Aorta (tissue), 5 donors: Measurements from ENCODE around the gene SH3TC1. TPM values are rescaled to one million over a fixed set of nuclear protein-coding genes. Genes with fewer than 3 reads are reported as not detected.
A peak's percentile ranks its signal among the peaks of the same experiment; 100 is the strongest.

Source experiments
- ATAC-seq: fragments of 200-7000 bp; cut with Tn5 transposase; one replicate; pipeline ENCODE4 v1.9.1; 2022; ENCODE audit warnings: moderate library complexity; ENCODE audit not compliant: low FRiP score
- DNase-seq, 2 donors: peaks; one replicate each; pipeline ENCODE4 v3.0.0-alpha.2; 2020
- H3K27ac ChIP-seq, 2 donors: one replicate each; pipeline ENCODE4 v1.5.1; 2013; ENCODE audit warnings: low read length in 2 of 2, mild to moderate bottlenecking in 2 of 2, moderate library complexity in 2 of 2, control low read depth in 1 of 2, inconsistent platforms in 1 of 2, low read depth in 1 of 2
- H3K27me3 ChIP-seq, 2 donors: one replicate each; pipeline ENCODE4 v1.6.1; 2013; ENCODE audit warnings: control low read depth in 1 of 2, low read length in 1 of 2, mild to moderate bottlenecking in 1 of 2, moderate library complexity in 1 of 2; ENCODE audit not compliant: insufficient read depth in 2 of 2, control insufficient read depth in 1 of 2
- H3K36me3 ChIP-seq, 2 donors: one replicate each; pipeline ENCODE4 v1.6.1; 2013; ENCODE audit warnings: control low read depth in 1 of 2, low read length in 1 of 2, mild to moderate bottlenecking in 1 of 2; ENCODE audit not compliant: insufficient read depth in 2 of 2, control insufficient read depth in 1 of 2
- H3K4me1 ChIP-seq, 2 donors: one replicate each; pipeline ENCODE4 v1.6.1; 2013; ENCODE audit warnings: low read length in 2 of 2, control low read depth in 1 of 2, mild to moderate bottlenecking in 1 of 2, moderate library complexity in 1 of 2; ENCODE audit not compliant: insufficient read depth in 2 of 2, control insufficient read depth in 1 of 2
- H3K4me3 ChIP-seq, 2 donors: one replicate each; pipeline ENCODE4 v1.5.1; 2013; ENCODE audit warnings: low read length in 2 of 2, control low read depth in 1 of 2, mild to moderate bottlenecking in 1 of 2
- H3K9me3 ChIP-seq: one replicate; pipeline ENCODE4 v1.6.1; 2013; ENCODE audit warnings: mild to moderate bottlenecking, low read length; ENCODE audit not compliant: control insufficient read depth
- WGBS, 2 donors: extraction: QIAGEN DNeasy Blood & Tissue Kit; methylation state at CpG; one replicate each; pipeline ENCODE4 v1.1.7; 2013; 5-methylcytosine and 5-hydroxymethylcytosine counted together
- intact Hi-C, 2 donors: fragments of 100-400 bp; cut with DNase I; formaldehyde crosslinking; loops; one replicate each; pipeline versions ENCODE4 v1.14.2 to v1.15.0; 2022
- polyA plus RNA-seq, 2 donors: library from polyadenylated mRNA; stranded (reverse); fragments of 200-250 nt; gene quantifications; one replicate each; pipeline ENCODE4 v1.2.3, GENCODE V29; 2013
- total RNA-seq, 2 donors: library from RNA; stranded (reverse); fragmentation: NEBNext Ultra II Directional; extraction: Animal tissue kit (Norgen Biotek cat#: 25700); gene quantifications; one replicate each; pipeline ENCODE4 v1.2.1, GENCODE V29; 2021
- donor health status: healthy with polysubstance abuse.
- donor health status: Bipolar disorder and iron deficiency.
- donor health status: DM: no; HTN: no; CAD: no.
- donor health status: DM: no; HTN: no; CAD: no.
- donor health status: DM: yes; HTN: yes; CAD: no.

SH3TC1 gene
- total and polyA plus RNA-seq, 4 donors: 3.4 to 58.9 (median 21.7) TPM

DNA sequence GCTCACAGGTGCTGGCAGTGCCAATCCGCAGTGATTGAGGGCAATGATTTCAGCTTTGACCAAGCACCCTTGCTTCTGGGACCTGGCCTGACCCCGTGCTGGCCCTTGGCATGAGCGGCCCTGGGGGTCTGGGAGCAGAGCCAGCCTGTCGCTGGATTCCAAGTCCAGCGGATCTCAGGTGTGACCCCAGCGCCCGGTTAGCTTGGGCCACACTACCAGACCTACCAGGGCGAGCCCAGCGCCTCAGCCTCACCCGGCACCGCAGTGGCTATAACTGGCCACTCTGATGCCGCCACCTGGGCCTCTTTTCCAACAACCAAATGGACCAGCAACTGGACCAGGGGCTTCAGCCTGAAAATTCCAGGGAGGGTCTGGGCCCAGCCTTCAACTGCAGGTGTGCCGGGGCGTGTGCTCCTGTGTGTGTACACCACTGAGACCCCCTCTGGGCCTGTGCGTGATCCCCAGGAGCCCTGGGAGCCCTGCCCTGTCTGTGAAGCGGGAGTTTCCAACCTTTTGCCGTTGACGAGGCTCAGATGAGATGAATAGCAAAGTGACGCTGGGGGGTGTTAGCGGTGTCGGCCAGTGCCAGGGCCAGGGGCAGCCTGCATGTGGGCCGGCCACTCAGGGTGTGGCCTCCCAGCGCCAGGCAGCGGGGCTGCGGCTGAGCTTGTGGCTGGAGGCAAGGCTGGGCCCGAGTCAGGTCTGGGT, 658 bp downstream of the SH3TC1 start:
- Histone ChIP-seq H3K4me3 (no peak overlapping the region), H3K4me1 (no peaks in the 10 kb centered on the region), H3K27me3 (no peaks in the 10 kb centered on the region), H3K9me3 (no peaks in the 10 kb centered on the region), H3K27ac (no peak overlapping the region), H3K36me3 (no peaks in the 10 kb centered on the region)
- DNase-seq: no peak
- ATAC-seq: peak; percentile 1
- intact Hi-C loops: loop anchor here in 1 of 2 donors (10.0 kb wide), 1 partner anchor 715 kb away; no protein-coding TSS in a partner anchor
- WGBS, 2 donors: 86 to 88% methylated on average over 26 of the region's 26 CpGs

DNA sequence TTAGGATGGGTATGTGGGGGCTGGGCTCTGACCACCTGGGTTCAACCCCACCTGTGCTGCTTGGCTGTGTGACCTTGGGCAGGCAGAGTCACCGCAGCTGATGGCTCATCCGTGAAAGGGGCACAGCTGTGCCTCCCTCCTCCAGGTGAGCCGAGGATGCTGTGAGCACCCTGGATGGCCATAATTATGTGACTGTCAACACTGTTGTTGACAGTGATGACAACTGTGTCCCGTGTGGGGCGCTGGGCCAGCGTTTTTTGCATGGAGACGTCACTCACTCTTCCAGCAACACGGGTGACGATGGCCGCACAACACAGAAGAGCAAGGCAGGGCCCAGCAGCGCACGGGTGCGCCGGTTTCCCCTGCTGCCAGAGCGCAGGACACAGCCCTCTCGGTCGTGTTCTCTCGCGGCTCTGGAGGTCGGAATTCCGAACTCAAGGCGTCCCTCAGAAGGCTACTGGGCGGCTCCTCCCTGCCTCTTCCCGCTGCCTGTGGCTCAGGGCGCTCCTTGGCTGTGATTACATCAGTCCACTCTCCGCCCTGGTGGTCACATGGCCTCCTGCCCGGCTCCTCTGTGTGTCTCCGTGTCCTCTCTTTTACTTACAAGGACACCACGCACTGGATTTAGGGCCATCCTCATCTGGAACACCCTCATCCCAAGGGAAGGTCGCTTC, 1.3 kb downstream of the SH3TC1 start:
- no peak overlapping the region for H3K27ac ChIP-seq

DNA sequence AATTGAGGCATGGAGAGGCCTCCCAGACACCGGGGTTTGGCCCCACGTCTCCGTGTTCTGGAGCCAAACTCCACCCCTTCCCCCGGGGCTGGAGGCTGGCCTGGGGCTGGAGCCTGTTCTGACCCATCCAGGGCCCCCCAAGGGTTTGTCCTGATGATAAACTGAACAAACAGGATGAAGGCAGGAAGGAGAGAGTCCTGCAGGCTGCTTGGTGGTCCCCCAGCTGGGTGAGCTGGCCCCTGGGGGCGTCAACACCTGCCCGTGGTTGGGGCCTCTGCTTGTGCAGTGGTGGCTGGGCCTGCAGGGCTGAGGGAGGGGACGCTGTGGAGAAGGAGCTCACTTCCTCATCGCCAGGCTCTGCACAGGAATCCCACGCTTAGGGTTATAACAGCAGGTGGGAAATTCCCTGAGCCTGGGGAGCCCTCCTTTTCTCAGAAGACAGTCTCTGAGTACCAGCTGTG, 2.3 kb downstream of the SH3TC1 start:
- Histone ChIP-seq H3K27me3 (no peaks in the 10 kb centered on the region), H3K27ac (no peak overlapping the region), H3K4me1 (no peaks in the 10 kb centered on the region), H3K36me3 (no peaks in the 10 kb centered on the region), H3K4me3 (no peak overlapping the region), H3K9me3 (no peaks in the 10 kb centered on the region)
- DNase-seq: no peak
- WGBS, 2 donors: 65 to 68% methylated on average over 9 of the region's 9 CpGs
- no peak for ATAC-seq
- intact Hi-C loops: loop anchor here in 1 of 2 donors (10.0 kb wide), 1 partner anchor 713 kb away; no protein-coding TSS in a partner anchor

More for the DNA sequence above, 1.3 kb downstream of the SH3TC1 start:
- Histone ChIP-seq H3K4me3 (no peak overlapping the region), H3K27me3 (no peaks in the 10 kb centered on the region), H3K9me3 (no peaks in the 10 kb centered on the region), H3K4me1 (no peaks in the 10 kb centered on the region), H3K36me3 (no peaks in the 10 kb centered on the region)
- peak in 1 of 2 donors; percentile 77 for DNase-seq
- intact Hi-C loops: loop anchor here in 1 of 2 donors (10.0 kb wide), 1 partner anchor 714 kb away; no protein-coding TSS in a partner anchor
- no peak for ATAC-seq
- 84 to 85% methylated on average over 30 of the region's 30 CpGs for WGBS, 2 donors

DNA sequence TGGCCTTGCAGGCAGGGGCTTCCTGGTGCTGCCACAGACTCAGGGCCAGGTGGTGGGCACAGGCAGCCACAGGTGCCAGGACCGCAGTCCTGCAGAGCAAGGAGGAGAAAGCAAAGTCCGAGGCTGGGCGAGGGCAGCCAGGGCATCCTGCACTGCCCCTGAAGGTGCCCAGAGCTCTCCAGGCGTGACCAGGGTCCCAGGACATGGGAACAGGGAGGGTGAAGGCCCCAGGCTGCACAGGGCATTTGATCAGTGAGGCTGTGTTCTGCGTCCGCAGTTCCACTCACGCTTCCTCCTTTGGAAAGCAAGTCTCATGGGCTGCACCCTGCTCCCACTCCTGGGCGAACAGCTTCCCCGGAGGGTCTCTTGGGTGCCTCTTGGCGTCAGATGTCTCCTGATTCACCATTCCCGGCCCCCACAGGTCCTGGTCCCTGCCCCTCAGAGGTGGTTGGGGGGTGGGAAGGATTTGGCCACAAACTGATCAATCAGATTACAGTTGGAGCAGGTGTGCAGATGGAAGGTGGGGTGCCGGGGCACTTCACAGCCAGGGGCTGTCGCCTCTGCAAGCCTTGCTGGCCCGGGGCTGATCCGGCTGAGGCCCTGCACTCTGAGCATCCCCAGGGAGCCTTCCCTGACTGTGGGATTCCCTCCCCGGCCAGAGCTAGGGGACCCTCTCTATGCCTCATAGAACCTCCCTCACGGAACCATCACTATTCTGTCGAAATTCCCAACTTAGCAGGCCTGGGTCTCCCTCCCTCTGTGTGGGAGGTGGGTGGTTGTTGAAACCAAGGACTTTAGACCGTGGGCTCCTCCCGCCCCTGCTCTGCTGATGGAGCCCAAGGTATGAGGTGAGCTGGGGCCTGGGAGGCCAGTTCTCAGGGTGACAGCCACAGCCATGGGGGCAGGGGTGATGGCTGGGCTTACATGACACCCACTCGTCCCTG, 3.3 kb downstream of the SH3TC1 start:
- DNase-seq: no peak
- intact Hi-C loops: loop anchor here in 1 of 2 donors (10.0 kb wide), 1 partner anchor 712 kb away; no protein-coding TSS in a partner anchor
- Histone ChIP-seq H3K4me3 (no peak overlapping the region), H3K36me3 (no peaks in the 10 kb centered on the region), H3K9me3 (no peaks in the 10 kb centered on the region), H3K27ac (no peak overlapping the region), H3K4me1 (no peaks in the 10 kb centered on the region), H3K27me3 (no peaks in the 10 kb centered on the region)
- ATAC-seq: no peak
- WGBS, 2 donors: 89 to 90% methylated on average over 21 of the region's 21 CpGs

DNA sequence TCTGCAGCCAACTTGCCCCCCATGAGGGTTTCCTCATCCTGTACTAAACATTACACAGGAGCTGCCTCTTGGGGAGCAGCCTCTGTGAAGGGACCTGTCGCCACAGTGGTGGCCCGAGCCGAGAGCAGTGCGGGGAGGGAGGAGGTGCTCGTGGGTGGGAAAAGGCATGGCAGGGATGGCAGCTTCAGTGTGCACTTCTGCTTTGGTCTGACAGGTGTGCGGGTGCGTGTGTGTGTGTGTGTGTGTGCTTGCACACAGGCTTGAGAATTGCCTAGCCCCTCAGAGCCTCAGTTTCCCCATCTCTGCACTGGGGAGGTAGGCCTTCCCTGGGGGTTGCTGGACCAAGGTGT, 3.9 kb downstream of the SH3TC1 start:
- Histone ChIP-seq H3K27ac (no peak overlapping the region), H3K27me3 (no peaks in the 10 kb centered on the region), H3K4me1 (no peaks in the 10 kb centered on the region), H3K36me3 (no peaks in the 10 kb centered on the region), H3K9me3 (no peaks in the 10 kb centered on the region), H3K4me3 (no peak overlapping the region)
- ATAC-seq (no peak), DNase-seq (no peak)
- intact Hi-C loops: loop anchor here in 1 of 2 donors (10.0 kb wide), 1 partner anchor 712 kb away; no protein-coding TSS in a partner anchor
- WGBS, 2 donors: 91 to 92% methylated on average over 7 of the region's 7 CpGs

DNA sequence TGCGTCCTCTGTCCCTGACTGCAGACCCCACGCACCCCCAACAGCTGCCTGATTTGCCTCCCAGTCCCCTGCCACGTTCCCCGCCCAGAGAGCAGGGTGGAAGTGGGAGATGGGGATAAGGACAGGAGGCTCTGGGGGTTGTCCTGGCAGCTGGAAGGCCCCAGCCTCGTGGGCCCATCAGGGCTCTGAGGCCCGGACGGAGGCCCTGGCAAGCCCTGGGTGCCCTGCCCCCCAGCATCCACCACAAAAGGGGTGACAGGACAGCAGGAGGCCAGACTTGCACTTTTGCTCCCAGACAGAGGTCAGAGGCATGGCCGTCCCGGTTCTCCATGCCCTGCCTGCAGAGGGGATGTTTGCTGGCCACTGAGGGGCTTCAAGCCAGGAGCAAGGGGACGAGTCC, 4.7 kb downstream of the SH3TC1 start:
- Histone ChIP-seq H3K4me3 (no peak overlapping the region), H3K27ac (no peak overlapping the region), H3K4me1 (no peaks in the 10 kb centered on the region), H3K9me3 (no peaks in the 10 kb centered on the region), H3K27me3 (no peaks in the 10 kb centered on the region), H3K36me3 (no peaks in the 10 kb centered on the region)
- ATAC-seq: no peak
- 87 to 91% methylated on average over 8 to 10 of the region's 10 CpGs for WGBS, 2 donors
- intact Hi-C loops: loop anchor here in 1 of 2 donors (10.0 kb wide), 1 partner anchor 711 kb away; no protein-coding TSS in a partner anchor
- no peak for DNase-seq

DNA sequence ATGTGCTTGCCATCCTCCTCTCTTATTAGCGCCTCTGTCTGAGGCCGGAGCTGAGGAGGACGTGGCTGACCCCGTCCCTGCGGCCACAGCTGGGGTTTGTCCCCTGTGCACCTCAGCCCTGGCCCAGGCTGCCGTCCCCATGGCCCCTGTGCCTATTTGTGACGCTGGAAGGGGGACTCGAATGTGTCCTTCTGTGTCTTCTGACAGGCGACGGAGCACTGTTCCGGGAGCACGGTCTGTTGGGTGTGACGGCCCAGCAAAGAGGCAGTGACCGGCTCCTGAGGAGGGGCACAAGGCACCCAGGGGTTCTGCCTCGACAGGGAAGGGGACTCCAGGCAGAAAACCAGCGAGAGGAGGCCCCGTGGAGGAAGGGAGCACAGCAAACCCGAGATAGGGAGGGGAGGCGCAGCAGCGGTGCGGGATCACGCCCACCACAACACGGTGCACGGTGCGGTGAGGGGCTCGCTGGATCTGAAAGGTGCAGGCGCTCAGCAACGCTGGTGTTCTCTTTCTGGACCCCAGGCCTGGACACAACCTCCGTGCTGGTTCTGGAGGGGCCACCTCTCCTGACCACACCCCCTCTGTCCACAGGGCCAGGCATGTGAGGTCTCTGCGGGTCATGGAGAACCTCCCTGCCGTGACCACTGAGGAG, 5.6 kb downstream of the SH3TC1 start:
- intact Hi-C loops: loop anchor here in 1 of 2 donors (10.0 kb wide), 1 partner anchor 710 kb away; no protein-coding TSS in a partner anchor
- Histone ChIP-seq H3K9me3 (no peaks in the 10 kb centered on the region), H3K4me1 (no peaks in the 10 kb centered on the region), H3K27ac (no peak overlapping the region), H3K36me3 (no peaks in the 10 kb centered on the region), H3K27me3 (no peaks in the 10 kb centered on the region), H3K4me3 (no peak overlapping the region)
- DNase-seq (no peak), ATAC-seq (no peak)
- 86 to 90% methylated on average over 30 to 31 of the region's 31 CpGs for WGBS, 2 donors

DNA sequence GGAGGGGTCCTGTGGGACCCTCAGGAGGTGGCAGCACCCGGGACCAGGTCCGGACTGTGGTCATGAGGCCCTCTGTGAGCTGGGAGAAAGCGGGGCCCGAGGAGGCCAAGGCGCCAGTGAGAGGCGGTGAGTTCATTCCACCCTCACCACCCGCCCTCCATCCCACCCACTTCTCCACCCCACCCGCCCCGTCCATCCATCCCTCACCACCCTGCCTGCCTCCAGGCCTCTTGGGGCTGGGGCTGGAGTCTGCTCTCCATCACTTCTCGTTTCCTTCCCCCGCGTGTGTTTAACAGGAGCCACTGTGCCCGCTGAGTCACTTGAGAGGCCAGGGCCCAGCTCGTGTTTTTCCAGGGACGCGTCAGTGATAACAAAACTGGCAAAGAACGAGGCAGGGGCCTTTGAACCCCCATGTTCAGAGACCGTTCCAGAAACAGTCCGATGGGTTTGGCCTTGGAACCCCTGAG, 6.2 kb downstream of the SH3TC1 start:
- H3K4me3 ChIP-seq: no peak overlapping the region
- DNase-seq (no peak), ATAC-seq (no peak)
- H3K36me3 ChIP-seq: no peaks in the 10 kb centered on the region
- WGBS, 2 donors: 19 to 27% methylated on average over 13 to 19 of the region's 19 CpGs
- H3K9me3 ChIP-seq: no peaks in the 10 kb centered on the region
- H3K4me1 ChIP-seq: no peaks in the 10 kb centered on the region
- no peaks in the 10 kb centered on the region for H3K27me3 ChIP-seq
- no peak overlapping the region for H3K27ac ChIP-seq
- intact Hi-C loops: loop anchor here in 1 of 2 donors (10.0 kb wide), 1 partner anchor 710 kb away; no protein-coding TSS in a partner anchor
